Suppressor macrophage treated with lipopolysaccharide for 1 hour (primary cell): Measurements from ENCODE around the gene MT1M.
A peak's percentile ranks its signal among the peaks of the same experiment; 100 is the strongest.

ENCODE experiments used
- DNase-seq, 3 donors: peaks; one replicate each; pipeline ENCODE4 v3.0.0-alpha.2; 2020 to 2022

Gene MT1M

GRCh38 chr16:56629531-56629930, 2.9 kb upstream of the MT1M start:
- DNase-seq = no peak

DNA sequence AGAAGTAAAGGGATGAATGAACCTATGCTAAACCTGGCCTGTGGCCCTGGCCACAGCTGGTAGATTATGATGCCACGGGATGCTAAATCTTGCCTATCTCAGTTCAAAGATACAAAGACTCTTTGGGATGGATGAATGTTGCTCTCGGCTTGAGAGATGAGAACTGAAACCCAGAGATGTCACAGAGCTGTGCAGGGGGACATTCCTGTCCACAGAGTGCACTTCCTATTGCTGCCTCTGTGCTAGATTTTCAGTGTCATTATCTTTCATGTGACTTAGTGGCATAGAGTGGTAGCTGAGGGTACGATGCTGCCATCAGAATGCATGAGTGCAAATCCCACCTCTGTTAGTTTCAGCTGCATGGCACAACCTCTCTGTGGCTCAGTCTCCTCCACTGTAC, 2.3 kb upstream of the MT1M start:
- peak; percentile 48 to 53 (median 49) for DNase-seq

GRCh38 chr16:56631197-56631596, 1.3 kb upstream of the MT1M start:
- DNase-seq = no peak

DNA sequence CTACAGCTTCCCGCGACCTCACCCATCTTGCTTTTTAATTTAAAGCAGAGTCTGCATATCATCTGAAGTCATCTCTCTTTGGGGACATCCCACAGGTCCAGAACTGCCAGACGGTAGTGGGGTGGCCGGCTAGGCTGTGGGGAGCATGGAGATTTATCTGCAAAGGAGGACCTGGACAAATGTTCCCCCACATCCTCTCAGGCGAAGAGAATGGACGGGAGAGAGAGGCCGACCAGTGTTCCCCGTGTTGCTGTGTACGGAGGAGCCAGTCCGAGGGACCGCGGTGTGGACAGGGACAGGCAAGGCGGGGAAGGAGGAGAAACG, 665 bp upstream of the MT1M start:
- no peak for DNase-seq

GRCh38 chr16:56632848-56633365, 448 bp downstream of the MT1M start:
- DNase-seq = no peak

GRCh38 chr16:56633535-56633934, 1.1 kb downstream of the MT1M start:
- no peak for DNase-seq

DNA sequence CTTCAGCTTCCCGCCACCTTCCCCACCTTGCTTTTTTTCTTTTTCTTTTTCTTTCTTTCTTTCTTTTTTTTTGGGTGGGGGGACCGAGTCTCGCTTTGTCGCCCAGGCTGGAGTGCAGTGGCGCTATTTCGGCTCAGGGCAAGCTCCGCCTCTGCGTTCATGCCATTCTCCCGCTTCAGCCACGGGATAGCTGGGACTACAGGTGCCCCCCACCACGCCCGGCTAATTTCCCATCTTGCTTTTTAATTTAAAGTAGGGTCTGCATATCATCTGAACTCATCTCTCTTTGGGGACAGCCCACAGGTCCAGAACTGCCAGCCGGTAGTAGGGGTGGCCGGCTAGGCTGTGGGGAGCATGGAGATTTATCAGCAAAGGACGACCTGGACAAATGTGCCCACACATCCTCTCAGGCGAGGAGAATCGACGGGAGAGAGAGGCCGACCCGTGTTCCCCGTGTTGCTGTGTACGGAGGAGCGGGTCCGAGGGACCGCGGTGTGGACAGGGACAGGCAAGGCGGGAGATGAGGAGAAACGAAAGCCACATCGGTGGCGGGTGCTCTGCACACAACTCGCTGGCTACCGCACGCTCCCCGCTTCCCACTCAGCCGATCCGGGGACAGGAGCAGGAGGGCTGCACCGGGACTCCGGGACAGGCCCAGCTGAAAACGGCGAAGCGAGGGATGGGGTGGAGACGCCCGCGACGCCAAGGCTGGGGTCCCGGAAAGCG, 2.4 kb downstream of the MT1M start:
- no peak for DNase-seq

- DNase-seq = no peak
Observed at GRCh38 chr16:56635441-56635967, 3.0 kb downstream of the MT1M start.

- no peak for DNase-seq
Observed at GRCh38 chr16:56636616-56637413, 4.4 kb downstream of the MT1M start.

DNA sequence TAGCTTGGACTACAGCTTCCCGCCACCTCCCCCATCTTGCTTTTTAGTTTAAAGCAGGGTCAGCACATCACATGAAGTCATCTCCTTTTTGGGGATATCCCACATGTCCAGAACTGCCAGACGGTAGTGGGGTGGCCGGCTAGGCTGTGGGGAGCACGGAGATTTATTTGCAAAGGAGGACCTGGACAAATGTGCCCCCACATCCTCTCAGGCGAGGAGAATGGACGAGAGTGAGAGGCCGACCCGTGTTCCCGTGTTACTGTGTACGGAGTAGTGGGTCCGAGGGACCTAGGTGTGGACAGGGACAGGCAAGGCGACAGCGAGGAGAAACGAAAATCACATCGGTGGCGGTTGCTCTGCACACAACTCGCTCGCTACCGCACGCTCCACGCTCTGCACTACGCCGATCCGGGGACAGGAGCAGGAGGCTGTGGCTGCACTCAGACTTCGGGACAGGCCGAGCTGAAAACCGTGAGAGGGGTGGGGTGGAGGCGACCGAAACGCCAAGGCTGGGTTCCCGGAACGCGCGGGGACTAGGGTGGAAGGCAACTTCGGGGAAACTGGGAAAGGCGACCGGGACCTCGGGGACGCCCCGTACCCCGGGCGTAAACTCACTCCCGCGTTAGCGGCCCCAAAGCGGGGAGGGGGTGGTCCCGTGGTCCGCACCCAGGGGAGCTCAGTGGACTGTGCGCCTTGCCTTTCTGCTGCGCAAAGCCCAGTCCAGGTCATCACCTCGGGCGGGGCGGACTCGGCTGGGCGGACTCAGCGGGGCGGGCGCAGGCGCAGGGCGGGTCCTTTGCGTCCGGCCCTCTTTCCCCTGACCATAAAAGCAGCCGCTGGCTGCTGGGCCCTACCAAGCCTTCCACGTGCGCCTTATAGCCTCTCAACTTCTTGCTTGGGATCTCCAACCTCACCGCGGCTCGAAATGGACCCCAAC, 5.6 kb downstream of the MT1M start, which contains the start of gene MT1A:
Gene MT1A, plus strand, starts transcription at position 853 of the 937 bp plus-strand sequence. Its CDS starts 73 bp downstream, at position 926.
- DNase-seq = peak; percentile 58 to 77 (median 66)

GRCh38 chr16:56639045-56639444, 6.6 kb downstream of the MT1M start:
- DNase-seq = no peak

DNA sequence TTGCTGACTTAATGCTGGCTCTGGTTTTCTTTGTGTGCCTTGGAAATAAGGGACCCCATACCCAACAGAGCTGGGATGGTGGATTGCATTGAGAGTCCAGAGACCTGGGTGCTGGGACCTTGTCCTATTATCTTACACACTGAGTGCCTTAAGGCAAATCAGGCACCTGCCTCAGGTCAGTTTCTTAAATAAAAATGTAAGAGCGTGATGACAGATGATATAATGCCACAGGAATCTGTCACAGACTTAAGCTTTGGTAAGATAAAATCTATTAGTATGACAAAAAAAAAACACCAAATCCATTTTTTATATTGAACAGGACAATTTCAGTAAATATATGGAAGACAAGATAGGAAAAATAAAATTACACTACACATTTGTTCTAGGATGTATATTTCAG, 7.6 kb downstream of the MT1M start:
- DNase-seq = no peak

GRCh38 chr16:56641166-56641565, 8.7 kb downstream of the MT1M start:
- peak in 1 of 3 donors; percentile 40 for DNase-seq

GRCh38 chr16:56643080-56643778, 10.8 kb downstream of the MT1M start:
- DNase-seq = peak; percentile 74 to 90 (median 77)

DNA sequence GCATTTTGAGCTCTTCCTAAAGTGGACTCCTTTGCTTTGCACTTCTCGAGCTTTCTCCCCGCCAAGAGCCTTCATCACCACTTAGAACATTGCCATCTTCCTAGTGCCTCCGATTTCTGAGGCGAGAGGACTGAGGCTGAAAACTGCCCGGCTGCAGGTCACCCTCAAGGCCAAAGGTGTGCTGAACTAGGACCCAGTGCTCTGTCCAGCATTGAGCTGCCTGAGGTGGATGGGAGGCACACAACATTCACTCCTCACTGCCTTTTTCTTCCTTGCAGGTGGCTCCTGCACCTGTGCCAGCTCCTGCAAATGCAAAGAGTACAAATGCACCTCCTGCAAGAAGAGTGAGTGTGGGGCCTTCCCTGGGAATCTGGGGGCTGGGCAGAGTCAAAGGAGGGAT, 11.4 kb downstream of the MT1M start:
- DNase-seq = no peak

DNA sequence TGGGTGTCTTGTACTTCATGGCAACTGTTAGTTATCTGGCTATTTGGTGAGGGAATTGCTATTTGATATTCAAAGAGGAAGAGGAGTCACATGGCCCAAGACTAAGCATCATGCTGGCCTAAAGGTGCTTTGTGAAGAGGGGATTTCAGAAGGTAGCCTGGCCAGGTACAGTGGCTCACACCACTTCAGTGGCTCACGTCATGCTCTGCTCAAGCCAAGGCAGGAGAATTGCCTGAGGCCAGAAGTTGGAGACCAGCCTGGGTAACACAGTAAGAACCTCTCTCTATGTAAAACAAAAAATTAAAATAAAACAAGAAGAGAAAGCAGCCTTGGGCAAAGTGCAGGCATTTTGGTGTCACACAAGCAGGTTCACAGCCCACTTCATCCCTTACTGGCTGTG, 12.9 kb downstream of the MT1M start:
- DNase-seq = no peak

DNA sequence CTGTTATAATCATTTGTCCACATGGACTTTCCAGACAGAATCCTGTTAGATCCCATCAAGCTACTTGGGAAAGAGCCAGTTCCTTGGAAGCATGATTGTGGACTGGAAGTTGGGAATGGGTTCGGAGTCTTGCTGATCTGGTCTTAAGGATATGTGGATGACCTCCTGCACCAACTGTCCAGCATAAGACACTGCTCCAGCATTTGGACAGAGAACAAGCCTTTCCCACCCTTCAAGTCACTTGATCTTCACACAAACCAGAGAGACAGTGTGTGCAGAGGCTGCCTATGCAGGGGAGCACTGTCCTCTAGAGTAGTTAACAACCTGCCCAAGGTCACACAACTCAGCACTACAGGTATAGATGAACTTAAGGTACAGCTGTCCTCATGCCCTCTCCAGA, 13.4 kb downstream of the MT1M start:
- no peak for DNase-seq

GRCh38 chr16:56647641-56648431, 15.4 kb downstream of the MT1M start:
- no peak for DNase-seq

DNA sequence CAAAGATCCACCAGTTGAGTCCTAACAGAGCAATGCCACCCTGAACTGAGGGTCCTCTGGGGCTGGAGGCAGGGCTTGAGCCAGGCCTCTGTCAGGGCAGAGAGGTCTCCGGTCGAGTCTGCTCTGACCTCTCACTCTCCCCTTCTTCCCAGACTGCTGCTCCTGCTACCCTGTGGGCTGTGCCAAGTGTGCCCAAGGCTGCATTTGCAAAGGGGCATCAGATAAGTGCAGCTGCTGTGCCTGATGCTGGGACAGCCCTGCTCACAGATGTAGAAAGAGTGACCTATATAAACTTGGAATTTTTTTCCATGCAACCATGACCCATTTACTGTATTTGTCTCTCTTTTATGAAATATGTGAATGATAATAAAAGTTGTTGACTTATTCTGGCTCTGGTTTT, 16.8 kb downstream of the MT1M start:
- no peak for DNase-seq

GRCh38 chr16:56649820-56650219, 17.4 kb downstream of the MT1M start:
- no peak for DNase-seq

- DNase-seq = no peak
Observed at GRCh38 chr16:56651586-56651985, 19.1 kb downstream of the MT1M start, which contains the start of gene MT1B. MT1B (plus strand) TSS chr16:56651886; CDS start chr16:56651954, 68 bp downstream.
